NB4 (cell line): ENCODE data around the gene CD24.

ENCODE experiments used
- MYC ChIP-seq: IDR thresholded peaks from 2 replicates; pipeline ENCODE4 v1.6.1; 2011; ENCODE audit warnings: low read depth, low read length
- POLR2A ChIP-seq: IDR thresholded peaks from 2 replicates; pipeline ENCODE4 v1.6.1; 2011; ENCODE audit warnings: mild to moderate bottlenecking; ENCODE audit not compliant: insufficient read length; ENCODE audit errors: extremely low read depth
- TF ChIP-seq, protein P1 (sequence below): IDR thresholded peaks from one replicate; pipeline ENCODE4 v1.5.1; 2012; ENCODE audit warnings: low read depth, low read length

GRCh38 chr6:106995640-106996039, 21.1 kb upstream of the CD24 start:
- TF ChIP-seq POLR2A (no peak), MYC (no peak)
- TF ChIP-seq, protein P1, sequence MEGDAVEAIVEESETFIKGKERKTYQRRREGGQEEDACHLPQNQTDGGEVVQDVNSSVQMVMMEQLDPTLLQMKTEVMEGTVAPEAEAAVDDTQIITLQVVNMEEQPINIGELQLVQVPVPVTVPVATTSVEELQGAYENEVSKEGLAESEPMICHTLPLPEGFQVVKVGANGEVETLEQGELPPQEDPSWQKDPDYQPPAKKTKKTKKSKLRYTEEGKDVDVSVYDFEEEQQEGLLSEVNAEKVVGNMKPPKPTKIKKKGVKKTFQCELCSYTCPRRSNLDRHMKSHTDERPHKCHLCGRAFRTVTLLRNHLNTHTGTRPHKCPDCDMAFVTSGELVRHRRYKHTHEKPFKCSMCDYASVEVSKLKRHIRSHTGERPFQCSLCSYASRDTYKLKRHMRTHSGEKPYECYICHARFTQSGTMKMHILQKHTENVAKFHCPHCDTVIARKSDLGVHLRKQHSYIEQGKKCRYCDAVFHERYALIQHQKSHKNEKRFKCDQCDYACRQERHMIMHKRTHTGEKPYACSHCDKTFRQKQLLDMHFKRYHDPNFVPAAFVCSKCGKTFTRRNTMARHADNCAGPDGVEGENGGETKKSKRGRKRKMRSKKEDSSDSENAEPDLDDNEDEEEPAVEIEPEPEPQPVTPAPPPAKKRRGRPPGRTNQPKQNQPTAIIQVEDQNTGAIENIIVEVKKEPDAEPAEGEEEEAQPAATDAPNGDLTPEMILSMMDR: no peak
